Measurements from ENCODE around the gene SELENOW. TPM values are rescaled to one million over a fixed set of nuclear protein-coding genes. Genes with fewer than 3 reads are reported as not detected.

SELENOW gene
- total RNA-seq, 3 donors from 2014 or later (not counting 1 experiment from before 2014, with no cell fraction given), result 90.5 to 104 (median 97.2) TPM

GRCh38 chr19:47790398-47790814, 11.9 kb downstream of the SELENOW start:
- Histone ChIP-seq H3K9me3 (ENCODE audit: control insufficient read depth, insufficient read depth, low read length) (no peaks in the 10 kb centered on the region), H3K27ac (ENCODE audit: low read length) (no peak overlapping the region), H3K4me1 (ENCODE audit: control insufficient read depth, insufficient read depth, low read length) (peaks cover 8% of the 10 kb centered on the region), H3K36me3 (ENCODE audit: control insufficient read depth, insufficient read depth, low read length) (peaks cover 3% of the 10 kb centered on the region), H3K27me3 (ENCODE audit: control insufficient read depth, insufficient read depth, low read length) (no peaks in the 10 kb centered on the region), H3K4me3 (ENCODE audit: low read length) (no peak overlapping the region)
- ATAC-seq (peak; percentile 67 to 86 (median 80)), DNase-seq (peak; percentile 72 to 88)
- peaks cover 0 to 4% of the 10 kb centered on the region in 2 donors for H3K4me1 Mint-ChIP-seq
- H3K27me3 Mint-ChIP-seq (ENCODE audit: low read depth in 2 of 2), result no peaks in the 10 kb centered on the region
- H3K9me3 Mint-ChIP-seq, result no peaks in the 10 kb centered on the region
- 23% methylated on average over 9 of the region's 10 CpGs for WGBS (ENCODE audit: insufficient coverage)
- no peak overlapping the region for H3K27ac Mint-ChIP-seq
- H3K36me3 Mint-ChIP-seq, result no peaks in the 10 kb centered on the region
- intact Hi-C loops (cut with micrococcal nuclease), result no loop called here
- H3K4me3 Mint-ChIP-seq, result no peak overlapping the region
- peak; percentile 78 for TF ChIP-seq CTCF (IDR thresholded peaks at IDR 0.05)

GRCh38 chr19:47792616-47793015, 14.1 kb downstream of the SELENOW start:
- Mint-ChIP-seq H3K27ac (no peak overlapping the region), H3K36me3 (no peaks in the 10 kb centered on the region), H3K4me1 (peaks cover 0 to 4% of the 10 kb centered on the region in 2 donors), H3K4me3 (no peak overlapping the region), H3K9me3 (no peaks in the 10 kb centered on the region), H3K27me3 (ENCODE audit: low read depth in 2 of 2) (no peaks in the 10 kb centered on the region)
- no peaks in the 10 kb centered on the region for H3K27me3 ChIP-seq (ENCODE audit: control insufficient read depth, insufficient read depth, low read length)
- intact Hi-C loops (cut with micrococcal nuclease), result no loop called here
- 92% methylated on average over 1 of the region's 1 CpG for WGBS (ENCODE audit: insufficient coverage)
- H3K4me1 ChIP-seq (ENCODE audit: control insufficient read depth, insufficient read depth, low read length), result peaks cover 8% of the 10 kb centered on the region
- DNase-seq (no peak), ATAC-seq (no peak)
- no peaks in the 10 kb centered on the region for H3K9me3 ChIP-seq (ENCODE audit: control insufficient read depth, insufficient read depth, low read length)
- H3K4me3 ChIP-seq (ENCODE audit: low read length), result no peak overlapping the region
- TF ChIP-seq CTCF (IDR thresholded peaks at IDR 0.05), result no peak
- H3K36me3 ChIP-seq (ENCODE audit: control insufficient read depth, insufficient read depth, low read length), result no peaks in the 10 kb centered on the region
- no peak overlapping the region for H3K27ac ChIP-seq (ENCODE audit: low read length)

- 84% methylated on average over 18 of the region's 18 CpGs for WGBS (ENCODE audit: insufficient coverage)
- no peak overlapping the region for H3K4me3 ChIP-seq (ENCODE audit: low read length)
- no peak overlapping the region for H3K27ac Mint-ChIP-seq
- H3K9me3 Mint-ChIP-seq, result no peaks in the 10 kb centered on the region
- DNase-seq, result no peak
- no peaks in the 10 kb centered on the region for H3K9me3 ChIP-seq (ENCODE audit: control insufficient read depth, insufficient read depth, low read length)
- peaks cover 5% of the 10 kb centered on the region for H3K4me1 ChIP-seq (ENCODE audit: control insufficient read depth, insufficient read depth, low read length)
- ATAC-seq, result no peak
- no peaks in the 10 kb centered on the region for H3K36me3 ChIP-seq (ENCODE audit: control insufficient read depth, insufficient read depth, low read length)
- no peak overlapping the region for H3K27ac ChIP-seq (ENCODE audit: low read length)
- no peaks in the 10 kb centered on the region for H3K36me3 Mint-ChIP-seq
- H3K4me3 Mint-ChIP-seq, result no peak overlapping the region
- TF ChIP-seq CTCF (IDR thresholded peaks at IDR 0.05), result no peak
- intact Hi-C loops (cut with micrococcal nuclease), result no loop called here
- peaks cover 0 to 4% of the 10 kb centered on the region in 2 donors for H3K4me1 Mint-ChIP-seq
- H3K27me3 ChIP-seq (ENCODE audit: control insufficient read depth, insufficient read depth, low read length), result no peaks in the 10 kb centered on the region
- H3K27me3 Mint-ChIP-seq (ENCODE audit: low read depth in 2 of 2), result no peaks in the 10 kb centered on the region
Observed at GRCh38 chr19:47794526-47794925, 16.0 kb downstream of the SELENOW start.

GRCh38 chr19:47796785-47797184, 18.3 kb downstream of the SELENOW start:
- Mint-ChIP-seq H3K27me3 (ENCODE audit: low read depth in 2 of 2) (no peaks in the 10 kb centered on the region), H3K4me3 (no peak overlapping the region), H3K4me1 (no peaks in the 10 kb centered on the region), H3K27ac (no peak overlapping the region), H3K9me3 (peaks cover 0 to 3% of the 10 kb centered on the region in 2 donors), H3K36me3 (no peaks in the 10 kb centered on the region)
- no peaks in the 10 kb centered on the region for H3K27me3 ChIP-seq (ENCODE audit: control insufficient read depth, insufficient read depth, low read length)
- DNase-seq, result no peak
- H3K4me3 ChIP-seq (ENCODE audit: low read length), result no peak overlapping the region
- TF ChIP-seq CTCF (IDR thresholded peaks at IDR 0.05), result no peak
- intact Hi-C loops (cut with micrococcal nuclease), result no loop called here
- H3K36me3 ChIP-seq (ENCODE audit: control insufficient read depth, insufficient read depth, low read length), result no peaks in the 10 kb centered on the region
- H3K9me3 ChIP-seq (ENCODE audit: control insufficient read depth, insufficient read depth, low read length), result peaks cover 6% of the 10 kb centered on the region
- no peak for ATAC-seq
- 92% methylated on average over 2 of the region's 2 CpGs for WGBS (ENCODE audit: insufficient coverage)
- no peak overlapping the region for H3K27ac ChIP-seq (ENCODE audit: low read length)
- H3K4me1 ChIP-seq (ENCODE audit: control insufficient read depth, insufficient read depth, low read length), result no peaks in the 10 kb centered on the region
